ENCODE measurements around the gene TBL1XR1.

DNA sequence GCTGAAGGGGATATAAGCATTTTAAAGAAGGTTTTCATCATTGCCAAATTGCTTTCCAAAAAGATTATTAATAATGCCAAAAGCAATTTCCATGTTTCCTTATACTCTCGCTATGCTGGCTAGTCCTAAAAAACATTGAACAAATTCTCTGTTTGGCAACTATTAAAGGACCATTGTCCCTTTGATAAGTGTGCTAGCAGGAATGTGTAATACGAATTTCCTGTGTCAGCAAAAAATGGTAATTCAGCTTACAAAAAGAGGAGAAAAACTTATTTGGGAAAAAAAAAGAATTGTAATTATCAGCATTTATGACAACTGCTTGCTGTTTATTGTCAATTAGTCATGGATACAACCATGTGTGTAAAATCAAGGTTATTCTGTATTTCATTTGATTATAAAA is 138.6 kb downstream of the TBL1XR1 start:
- TF ChIP-seq, protein P1, sequence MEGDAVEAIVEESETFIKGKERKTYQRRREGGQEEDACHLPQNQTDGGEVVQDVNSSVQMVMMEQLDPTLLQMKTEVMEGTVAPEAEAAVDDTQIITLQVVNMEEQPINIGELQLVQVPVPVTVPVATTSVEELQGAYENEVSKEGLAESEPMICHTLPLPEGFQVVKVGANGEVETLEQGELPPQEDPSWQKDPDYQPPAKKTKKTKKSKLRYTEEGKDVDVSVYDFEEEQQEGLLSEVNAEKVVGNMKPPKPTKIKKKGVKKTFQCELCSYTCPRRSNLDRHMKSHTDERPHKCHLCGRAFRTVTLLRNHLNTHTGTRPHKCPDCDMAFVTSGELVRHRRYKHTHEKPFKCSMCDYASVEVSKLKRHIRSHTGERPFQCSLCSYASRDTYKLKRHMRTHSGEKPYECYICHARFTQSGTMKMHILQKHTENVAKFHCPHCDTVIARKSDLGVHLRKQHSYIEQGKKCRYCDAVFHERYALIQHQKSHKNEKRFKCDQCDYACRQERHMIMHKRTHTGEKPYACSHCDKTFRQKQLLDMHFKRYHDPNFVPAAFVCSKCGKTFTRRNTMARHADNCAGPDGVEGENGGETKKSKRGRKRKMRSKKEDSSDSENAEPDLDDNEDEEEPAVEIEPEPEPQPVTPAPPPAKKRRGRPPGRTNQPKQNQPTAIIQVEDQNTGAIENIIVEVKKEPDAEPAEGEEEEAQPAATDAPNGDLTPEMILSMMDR (IDR thresholded peaks at IDR 0.05; ENCODE audit: insufficient read depth, low read length, poor library complexity, severe bottlenecking), result no peak
- TF ChIP-seq EZH2phosphoT487 (conservative IDR thresholded peaks at IDR 0.05; ENCODE audit: low read length), result no peak
